Measurements from ENCODE around the gene EYA2.

EYA2 gene

GRCh38 chr20:47013606-47014005 lies 119.0 kb downstream of the EYA2 start:
- no peak for DNase-seq

- DNase-seq = no peak
Observed at GRCh38 chr20:47016068-47016664, 121.5 kb downstream of the EYA2 start.

- DNase-seq = no peak
Observed at GRCh38 chr20:47018381-47018780, 123.7 kb downstream of the EYA2 start.

GRCh38 chr20:47019121-47019824 lies 124.6 kb downstream of the EYA2 start:
- no peak for DNase-seq

- DNase-seq = no peak
Observed at GRCh38 chr20:47020231-47020630, 125.6 kb downstream of the EYA2 start.

- DNase-seq = no peak
Observed at GRCh38 chr20:47021850-47022249, 127.2 kb downstream of the EYA2 start.

- DNase-seq = no peak
Observed at GRCh38 chr20:47024461-47024937, 129.9 kb downstream of the EYA2 start.

- DNase-seq = peak; percentile 13
Observed at GRCh38 chr20:47027042-47027441, 132.4 kb downstream of the EYA2 start.

GRCh38 chr20:47027456-47027855 lies 132.8 kb downstream of the EYA2 start:
- DNase-seq = no peak

- DNase-seq = no peak
Observed at GRCh38 chr20:47028487-47028886, 133.8 kb downstream of the EYA2 start.

GRCh38 chr20:47029845-47030244 lies 135.2 kb downstream of the EYA2 start:
- no peak for DNase-seq

GRCh38 chr20:47030271-47030810 lies 135.7 kb downstream of the EYA2 start:
- DNase-seq = no peak

- no peak for DNase-seq
Observed at GRCh38 chr20:47031004-47031403, 136.4 kb downstream of the EYA2 start.

- DNase-seq = no peak
Observed at GRCh38 chr20:47031821-47032220, 137.2 kb downstream of the EYA2 start.

- no peak for DNase-seq
Observed at GRCh38 chr20:47032933-47033578, 138.4 kb downstream of the EYA2 start.

- DNase-seq = no peak
Observed at GRCh38 chr20:47033665-47034064, 139.0 kb downstream of the EYA2 start.

- no peak for DNase-seq
Observed at GRCh38 chr20:47035026-47035590, 140.5 kb downstream of the EYA2 start.

- no peak for DNase-seq
Observed at GRCh38 chr20:47036091-47036870, 141.6 kb downstream of the EYA2 start.

GRCh38 chr20:47038566-47039560 lies 144.2 kb downstream of the EYA2 start:
- DNase-seq = no peak

- DNase-seq = no peak
Observed at GRCh38 chr20:47040506-47041125, 146.0 kb downstream of the EYA2 start.

- DNase-seq = no peak
Observed at GRCh38 chr20:47041396-47041899, 146.8 kb downstream of the EYA2 start.
